Spleen (tissue), 11 donors: ENCODE results near the gene TCEA3. TPM values are rescaled to one million over a fixed set of nuclear protein-coding genes. Genes with fewer than 3 reads are reported as not detected.

ENCODE experiments used
- DNase-seq: peaks from one replicate; pipeline ENCODE4 v3.0.0-alpha.2; 2020
- H3K27ac ChIP-seq, 8 donors: fragments of 200-600 bp; sonication (generic) in 7 of 8; 1 replicate in 4 of 8; 2 replicates in 4 of 8; pipeline versions ENCODE4 v1.5.0 to v1.8.0; 2016 to 2021; ENCODE audit warnings: inconsistent platforms in 4 of 8, mild to moderate bottlenecking in 4 of 8, moderate library complexity in 1 of 8
- H3K27me3 ChIP-seq, 7 donors: fragments of 200-600 bp; sonication (generic) in 6 of 7; replicated peaks in 1 of 7; 1 replicate in 4 of 7; 2 replicates in 3 of 7; pipeline versions ENCODE4 v1.5.0 to v1.8.0; 2016 to 2021; ENCODE audit warnings: inconsistent platforms in 3 of 7, mild to moderate bottlenecking in 1 of 7
- H3K36me3 ChIP-seq, 6 donors: fragments of 200-600 bp; sonication (generic) in 5 of 6; 1 replicate in 4 of 6; 2 replicates in 2 of 6; pipeline versions ENCODE4 v1.5.0 to v1.8.0; 2016 to 2021; ENCODE audit warnings: inconsistent platforms in 2 of 6
- H3K4me1 ChIP-seq, 6 donors: fragments of 200-600 bp; sonication (generic) in 5 of 6; 1 replicate in 3 of 6; 2 replicates in 3 of 6; pipeline versions ENCODE4 v1.5.0 to v1.8.0; 2016 to 2021; ENCODE audit warnings: inconsistent platforms in 3 of 6
- H3K4me3 ChIP-seq, 8 donors: fragments of 200-600 bp; sonication (generic) in 7 of 8; 1 replicate in 4 of 8; 2 replicates in 4 of 8; pipeline versions ENCODE4 v1.5.0 to v1.8.0; 2016 to 2021; ENCODE audit warnings: inconsistent platforms in 4 of 8, mild to moderate bottlenecking in 4 of 8, moderate library complexity in 2 of 8
- H3K9me3 ChIP-seq, 8 donors: fragments of 200-600 bp; sonication (generic) in 7 of 8; 1 replicate in 4 of 8; 2 replicates in 4 of 8; pipeline versions ENCODE4 v1.5.0 to v1.8.0; 2016 to 2021; ENCODE audit warnings: inconsistent platforms in 4 of 8
- POLR2A ChIP-seq, 3 donors: fragments of 450-650 bp; IDR thresholded peaks; one replicate each; pipeline ENCODE4 v1.5.1; 2017; ENCODE audit warnings: antibody characterized with exemption in 3 of 3, mild to moderate bottlenecking in 1 of 3
- POLR2AphosphoS5 ChIP-seq, 3 donors: sonication (generic); formaldehyde crosslinking; IDR thresholded peaks; one replicate each; pipeline ENCODE4 v1.5.1; 2017; ENCODE audit warnings: antibody characterized with exemption in 3 of 3
- WGBS, 5 donors: extraction: QIAGEN DNeasy Blood & Tissue Kit in 3 of 5; methylation state at CpG; one replicate each; pipeline versions ENCODE4 v1.1.5 to v1.1.7; 2013 to 2018; 5-methylcytosine and 5-hydroxymethylcytosine counted together
- intact Hi-C: fragments of 100-400 bp; cut with DNase I; formaldehyde crosslinking; loops from one replicate; pipeline ENCODE4 v1.15.0; 2023; ENCODE audit warnings: low total_unique reads
- polyA plus RNA-seq, 3 donors: library from polyadenylated mRNA; stranded (reverse); fragments of 200-250 nt; gene quantifications; one replicate each; pipeline ENCODE4 v1.2.1, GENCODE V29; 2013
- total RNA-seq, 7 donors: library from RNA; depleted of rRNA in 3 of 7; stranded (reverse); fragments of >200 nt in 3 of 7; fragmentation: NEBNext Ultra II Directional in 4 of 7; extraction: Animal tissue kit (Norgen Biotek cat#: 25700) in 4 of 7; gene quantifications; one replicate each; pipeline versions ENCODE4 v1.1.0 to v1.2.1, GENCODE V29; 2016 to 2021
- TF ChIP-seq, protein P1 (sequence below), 11 experiments: fragments of 200-600 bp in 7 of 11; fragments of 450-650 bp in 4 of 11; sonication (generic) in 4 of 11; IDR thresholded peaks in 8 of 11; conservative IDR thresholded peaks in 3 of 11; 1 replicate in 7 of 11; 2 replicates in 4 of 11; pipeline versions ENCODE4 v1.4.0 to v1.8.0; 2016 to 2021; ENCODE audit warnings: antibody characterized with exemption in 11 of 11, inconsistent platforms in 4 of 11, mild to moderate bottlenecking in 1 of 11
- donor health status: healthy with polysubstance abuse.
- donor health status: DM: no; HTN: no; CAD: no; lungs with moderate emphysema.
- donor health status: DM: no; HTN: no; CAD: no.
- donor health status: Bipolar disorder and iron deficiency.
- donor health status: healthy.
- donor health status: DM: no; HTN: no; CAD: no.
- donor health status: DM: yes; HTN: yes; CAD: no.

The TCEA3 gene
- total and polyA plus RNA-seq, 10 donors = 4.6 to 19.6 (median 10.5) TPM

DNA sequence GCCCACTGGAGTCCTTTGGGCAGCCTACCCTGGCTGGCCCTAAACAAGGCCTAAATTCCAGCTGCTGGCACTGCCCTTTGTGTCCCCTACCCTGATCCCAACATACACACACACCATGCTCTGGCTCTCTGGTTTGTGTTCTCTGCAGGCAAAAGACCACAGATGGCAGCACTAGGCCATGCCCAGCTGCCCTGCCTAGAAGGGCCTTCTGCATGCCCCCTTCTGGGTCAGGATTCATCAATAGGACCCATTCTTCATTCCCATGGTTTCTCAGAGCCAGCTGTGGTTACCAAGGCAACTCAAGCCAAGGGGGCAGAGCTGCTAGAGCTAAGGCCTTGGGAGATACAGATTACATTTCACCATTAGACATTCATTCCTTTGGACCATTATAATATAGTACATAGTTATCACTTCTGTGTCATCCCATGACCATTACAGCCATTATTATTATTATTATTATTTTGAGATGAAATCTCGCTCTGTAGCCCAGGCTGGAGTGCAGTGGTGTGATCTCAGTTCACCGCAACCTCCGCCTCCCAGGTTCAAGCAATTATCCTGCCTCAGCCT is 42.0 kb upstream of the TCEA3 start:
- Histone ChIP-seq H3K27me3 (peaks cover 0 to 3% (median 0%) of the 10 kb centered on the region in 7 donors), H3K4me3 (no peak overlapping the region), H3K27ac (no peak overlapping the region), H3K9me3 (no peaks in the 10 kb centered on the region), H3K4me1 (no peaks in the 10 kb centered on the region), H3K36me3 (no peaks in the 10 kb centered on the region)
- 96 to 100% (median 98%) methylated on average over 3 of the region's 3 CpGs for WGBS, 5 donors
- intact Hi-C loops = no loop called here
- TF ChIP-seq POLR2AphosphoS5 (IDR thresholded peaks at IDR 0.05) (no peak), POLR2A (IDR thresholded peaks at IDR 0.05) (no peak)
- TF ChIP-seq, protein P1, sequence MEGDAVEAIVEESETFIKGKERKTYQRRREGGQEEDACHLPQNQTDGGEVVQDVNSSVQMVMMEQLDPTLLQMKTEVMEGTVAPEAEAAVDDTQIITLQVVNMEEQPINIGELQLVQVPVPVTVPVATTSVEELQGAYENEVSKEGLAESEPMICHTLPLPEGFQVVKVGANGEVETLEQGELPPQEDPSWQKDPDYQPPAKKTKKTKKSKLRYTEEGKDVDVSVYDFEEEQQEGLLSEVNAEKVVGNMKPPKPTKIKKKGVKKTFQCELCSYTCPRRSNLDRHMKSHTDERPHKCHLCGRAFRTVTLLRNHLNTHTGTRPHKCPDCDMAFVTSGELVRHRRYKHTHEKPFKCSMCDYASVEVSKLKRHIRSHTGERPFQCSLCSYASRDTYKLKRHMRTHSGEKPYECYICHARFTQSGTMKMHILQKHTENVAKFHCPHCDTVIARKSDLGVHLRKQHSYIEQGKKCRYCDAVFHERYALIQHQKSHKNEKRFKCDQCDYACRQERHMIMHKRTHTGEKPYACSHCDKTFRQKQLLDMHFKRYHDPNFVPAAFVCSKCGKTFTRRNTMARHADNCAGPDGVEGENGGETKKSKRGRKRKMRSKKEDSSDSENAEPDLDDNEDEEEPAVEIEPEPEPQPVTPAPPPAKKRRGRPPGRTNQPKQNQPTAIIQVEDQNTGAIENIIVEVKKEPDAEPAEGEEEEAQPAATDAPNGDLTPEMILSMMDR (IDR thresholded peaks at IDR 0.05 in 8 of 11, conservative IDR thresholded peaks at IDR 0.05 in 3 of 11) = no peak
- DNase-seq = no peak

DNA sequence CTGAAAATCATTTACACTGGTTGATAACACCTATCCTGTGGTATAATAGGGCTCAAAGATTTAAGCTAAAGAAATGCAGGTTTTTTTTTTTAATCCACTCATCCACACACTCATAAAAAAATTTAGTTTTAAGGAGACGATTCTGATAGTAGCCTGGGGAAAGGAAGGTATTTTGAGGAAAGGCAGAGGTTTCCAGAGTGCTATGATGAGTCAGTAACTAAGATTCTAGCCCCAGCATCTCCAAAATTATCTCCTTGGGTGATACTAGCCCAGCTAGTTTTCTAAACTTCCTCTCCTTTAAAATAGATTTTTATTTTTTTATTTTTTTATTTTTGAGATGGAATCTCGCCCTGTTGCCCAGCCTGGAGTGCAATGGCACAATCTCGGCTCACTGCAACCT is 38.7 kb upstream of the TCEA3 start:
- no peaks in the 10 kb centered on the region for H3K36me3 ChIP-seq
- WGBS, 5 donors = 81 to 96% (median 91%) methylated on average over 3 of the region's 3 CpGs
- no peak overlapping the region for H3K4me3 ChIP-seq
- no peaks in the 10 kb centered on the region for H3K4me1 ChIP-seq
- TF ChIP-seq POLR2A (IDR thresholded peaks at IDR 0.05) = no peak
- TF ChIP-seq, protein P1 (IDR thresholded peaks at IDR 0.05 in 8 of 11, conservative IDR thresholded peaks at IDR 0.05 in 3 of 11) = no peak
- TF ChIP-seq POLR2AphosphoS5 (IDR thresholded peaks at IDR 0.05) = no peak
- H3K9me3 ChIP-seq = no peaks in the 10 kb centered on the region
- peaks cover 0 to 3% (median 0%) of the 10 kb centered on the region in 7 donors for H3K27me3 ChIP-seq
- intact Hi-C loops = no loop called here
- DNase-seq = no peak
- no peak overlapping the region for H3K27ac ChIP-seq

DNA sequence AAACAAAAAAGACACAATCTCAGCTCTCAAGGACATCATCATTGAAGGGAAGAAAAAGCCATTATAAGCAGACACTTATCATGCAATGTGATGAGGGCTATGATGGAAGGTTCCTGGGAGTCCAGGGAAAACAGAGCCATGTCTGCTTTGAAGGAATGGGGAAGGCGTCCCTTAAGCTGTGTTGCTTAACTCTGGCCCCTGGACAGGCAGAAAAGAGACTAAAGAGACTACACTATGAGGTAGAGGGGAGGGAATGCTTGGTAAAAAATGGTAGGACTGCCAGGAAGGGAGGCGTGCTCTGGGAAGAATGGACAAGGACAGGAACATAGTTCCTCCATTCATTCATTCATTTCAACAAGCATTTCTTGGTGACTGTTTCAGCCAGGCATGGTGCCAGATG is 38.2 kb upstream of the TCEA3 start:
- intact Hi-C loops = no loop called here
- H3K27ac ChIP-seq = no peak overlapping the region
- H3K4me1 ChIP-seq = no peaks in the 10 kb centered on the region
- no peak overlapping the region for H3K4me3 ChIP-seq
- H3K27me3 ChIP-seq = peaks cover 0 to 3% (median 0%) of the 10 kb centered on the region in 7 donors
- H3K9me3 ChIP-seq = no peaks in the 10 kb centered on the region
- H3K36me3 ChIP-seq = no peaks in the 10 kb centered on the region
- TF ChIP-seq POLR2A (IDR thresholded peaks at IDR 0.05) = no peak
- TF ChIP-seq POLR2AphosphoS5 (IDR thresholded peaks at IDR 0.05) = no peak
- TF ChIP-seq, protein P1 (IDR thresholded peaks at IDR 0.05 in 8 of 11, conservative IDR thresholded peaks at IDR 0.05 in 3 of 11) = no peak
- 86 to 92% (median 89%) methylated on average over 2 of the region's 2 CpGs for WGBS, 5 donors
- DNase-seq = no peak

DNA sequence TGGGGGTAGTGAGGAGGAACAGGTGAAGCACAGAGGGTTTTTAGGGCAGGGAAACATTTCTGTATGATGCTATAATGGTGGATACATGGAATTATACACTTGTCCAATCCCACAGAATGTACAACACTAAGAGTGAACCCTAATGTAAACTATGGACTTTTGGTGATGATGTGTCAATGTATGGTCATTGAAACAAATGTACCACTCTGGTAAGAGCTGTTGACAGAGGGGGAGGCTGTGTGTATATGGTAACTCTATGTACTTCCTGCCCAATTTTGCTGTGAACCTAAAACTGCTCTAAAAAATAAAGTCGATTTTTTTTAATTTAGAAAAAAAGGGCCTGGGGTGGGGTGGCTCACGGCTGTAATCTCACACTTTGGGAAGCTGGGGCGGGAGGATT is 36.5 kb upstream of the TCEA3 start:
- peaks cover 0 to 4% (median 0%) of the 10 kb centered on the region in 7 donors for H3K27me3 ChIP-seq
- no peaks in the 10 kb centered on the region for H3K4me1 ChIP-seq
- TF ChIP-seq, protein P1 (IDR thresholded peaks at IDR 0.05 in 8 of 11, conservative IDR thresholded peaks at IDR 0.05 in 3 of 11) = no peak
- TF ChIP-seq POLR2A (IDR thresholded peaks at IDR 0.05) (no peak), POLR2AphosphoS5 (IDR thresholded peaks at IDR 0.05) (no peak)
- peaks cover 0 to 2% (median 0%) of the 10 kb centered on the region in 6 donors for H3K36me3 ChIP-seq
- DNase-seq = no peak
- H3K27ac ChIP-seq = no peak overlapping the region
- 76 to 92% (median 83%) methylated on average over 3 of the region's 3 CpGs for WGBS, 5 donors
- intact Hi-C loops = no loop called here
- no peak overlapping the region for H3K4me3 ChIP-seq
- no peaks in the 10 kb centered on the region for H3K9me3 ChIP-seq
